ENCODE results near the gene ZC3H7B.

Gene ZC3H7B

GRCh38 chr22:41364233-41364632, 62.9 kb downstream of the ZC3H7B start:
- Histone ChIP-seq H3K36me3 (ENCODE audit: insufficient read depth, low read length) (no peaks in the 10 kb centered on the region; the same call in 1 of the 2 replicates), H3K4me2 (ENCODE audit: low read length) (no peak overlapping the region), H3K9me3 (ENCODE audit: low read length) (no peaks in the 10 kb centered on the region), H3F3A (ENCODE audit: insufficient read depth, low read length) (no peaks in the 10 kb centered on the region), H3K4me1 (ENCODE audit: insufficient read depth, low read length, severe bottlenecking) (peaks cover 13% of the 10 kb centered on the region), H4K20me1 (ENCODE audit: insufficient read depth, low read length) (no peaks in the 10 kb centered on the region), H3K79me2 (ENCODE audit: insufficient read depth, low read length) (no peaks in the 10 kb centered on the region), H3K27me3 (ENCODE audit: insufficient read depth, low read length) (no peaks in the 10 kb centered on the region), H3K9me2 (ENCODE audit: low read depth, low read length) (no peaks in the 10 kb centered on the region), H3K4me3 (ENCODE audit: low read depth, low read length, poor library complexity, severe bottlenecking) (no peak overlapping the region), H3K9ac (ENCODE audit: low read length) (no peak overlapping the region), H3K27ac (ENCODE audit: low read depth, low read length, poor library complexity, severe bottlenecking) (no peak overlapping the region), H2AFZ (ENCODE audit: low read length) (no peak overlapping the region)
- TF ChIP-seq CTCF (IDR thresholded peaks at IDR 0.05; ENCODE audit: low read length) (no peak), EZH2 (IDR thresholded peaks at IDR 0.05; ENCODE audit: borderline replicate concordance, low read length) (no peak)

DNA sequence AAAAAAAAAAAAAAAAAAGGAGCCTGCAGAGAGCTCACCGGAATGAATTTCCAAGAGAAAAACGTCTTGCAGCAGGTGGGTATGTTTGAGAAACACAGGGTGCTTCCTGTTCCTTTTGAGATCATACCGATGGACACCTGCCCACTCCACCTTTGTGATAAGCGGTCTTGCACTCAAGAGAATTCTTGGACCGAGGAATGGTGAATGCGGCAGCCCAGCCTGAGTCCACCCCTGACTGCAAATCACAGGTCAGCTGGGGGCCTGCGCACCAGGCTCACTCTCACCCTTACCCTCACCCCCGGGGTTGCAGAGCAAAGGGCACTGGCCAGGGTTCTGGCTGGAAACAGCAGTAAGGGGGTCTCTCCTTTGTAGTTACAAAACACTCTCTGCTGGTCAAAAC, 63.6 kb downstream of the ZC3H7B start:
- no peak overlapping the region for H2AFZ ChIP-seq (ENCODE audit: low read length)
- H3K9ac ChIP-seq (ENCODE audit: low read length), result no peak overlapping the region
- H3K36me3 ChIP-seq (ENCODE audit: insufficient read depth, low read length), result no peaks in the 10 kb centered on the region; the same call in 1 of the 2 replicates
- TF ChIP-seq CTCF (IDR thresholded peaks at IDR 0.05; ENCODE audit: low read length) (no peak), EZH2 (IDR thresholded peaks at IDR 0.05; ENCODE audit: borderline replicate concordance, low read length) (no peak)
- no peak overlapping the region for H3K27ac ChIP-seq (ENCODE audit: low read depth, low read length, poor library complexity, severe bottlenecking)
- H3K4me1 ChIP-seq (ENCODE audit: insufficient read depth, low read length, severe bottlenecking), result peaks cover 13% of the 10 kb centered on the region
- H3K9me3 ChIP-seq (ENCODE audit: low read length), result no peaks in the 10 kb centered on the region
- no peaks in the 10 kb centered on the region for H3K27me3 ChIP-seq (ENCODE audit: insufficient read depth, low read length)
- H3K9me2 ChIP-seq (ENCODE audit: low read depth, low read length), result no peaks in the 10 kb centered on the region
- H3K4me3 ChIP-seq (ENCODE audit: low read depth, low read length, poor library complexity, severe bottlenecking), result no peak overlapping the region
- no peaks in the 10 kb centered on the region for H3F3A ChIP-seq (ENCODE audit: insufficient read depth, low read length)
- H4K20me1 ChIP-seq (ENCODE audit: insufficient read depth, low read length), result no peaks in the 10 kb centered on the region
- no peak overlapping the region for H3K4me2 ChIP-seq (ENCODE audit: low read length)
- no peaks in the 10 kb centered on the region for H3K79me2 ChIP-seq (ENCODE audit: insufficient read depth, low read length)

DNA sequence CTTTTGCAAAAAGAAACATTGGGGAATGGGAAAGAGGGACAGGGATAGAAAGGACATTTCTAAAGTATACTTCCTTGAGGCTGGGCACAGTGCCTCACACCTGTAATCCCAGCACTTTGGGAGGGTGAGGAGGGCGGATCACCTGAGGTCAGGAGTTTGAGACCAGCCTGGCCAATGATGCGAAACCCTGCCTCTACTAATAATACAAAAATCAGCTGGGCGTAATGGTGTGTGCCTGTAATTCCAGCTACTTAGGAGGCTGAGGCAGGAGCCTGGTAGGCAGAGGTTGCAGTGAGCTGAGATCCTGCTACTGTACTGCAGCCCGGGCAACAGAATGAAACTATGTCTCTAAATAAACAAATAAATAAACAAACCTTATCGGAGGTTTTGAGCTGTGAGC, 64.1 kb downstream of the ZC3H7B start:
- Histone ChIP-seq H3K9ac (ENCODE audit: low read length) (no peak overlapping the region), H3K27ac (ENCODE audit: low read depth, low read length, poor library complexity, severe bottlenecking) (no peak overlapping the region), H3K4me3 (ENCODE audit: low read depth, low read length, poor library complexity, severe bottlenecking) (no peak overlapping the region), H3K9me3 (ENCODE audit: low read length) (no peaks in the 10 kb centered on the region), H3K36me3 (ENCODE audit: insufficient read depth, low read length) (no peaks in the 10 kb centered on the region; the same call in 1 of the 2 replicates), H3K27me3 (ENCODE audit: insufficient read depth, low read length) (no peaks in the 10 kb centered on the region), H3F3A (ENCODE audit: insufficient read depth, low read length) (no peaks in the 10 kb centered on the region), H4K20me1 (ENCODE audit: insufficient read depth, low read length) (no peaks in the 10 kb centered on the region), H3K4me1 (ENCODE audit: insufficient read depth, low read length, severe bottlenecking) (peaks cover 13% of the 10 kb centered on the region), H2AFZ (ENCODE audit: low read length) (no peak overlapping the region), H3K79me2 (ENCODE audit: insufficient read depth, low read length) (no peaks in the 10 kb centered on the region), H3K4me2 (ENCODE audit: low read length) (no peak overlapping the region), H3K9me2 (ENCODE audit: low read depth, low read length) (no peaks in the 10 kb centered on the region)
- TF ChIP-seq CTCF (IDR thresholded peaks at IDR 0.05; ENCODE audit: low read length), result no peak
- no peak for TF ChIP-seq EZH2 (IDR thresholded peaks at IDR 0.05; ENCODE audit: borderline replicate concordance, low read length)

Data from OCI-LY1 (cell line).